HCT116 (cell line): ENCODE measurements around the gene DLG2. TPM values are rescaled to one million over a fixed set of nuclear protein-coding genes. Genes with fewer than 3 reads are reported as not detected.

Source experiments
- ATAC-seq: fragments of 200-7000 bp; cut with Tn5 transposase; 2 replicates; pipeline ENCODE4 v1.9.1; 2020; ENCODE audit warnings: mild to moderate bottlenecking, moderate library complexity
- BruUV-seq: library from RNA; stranded (reverse); fragments of 400-500 nt; replicated peaks from 2 replicates; lab custom pipeline; 2021; lab: Mats Ljungman, UMichigan
- CTCF ChIA-PET: fragments of 300-600 bp; sonication (Branson Sonifier 250); formaldehyde crosslinking; loops from one replicate; lab custom pipeline; 2021; ENCODE audit warnings: antibody characterized with exemption; lab: Charles Lee
- POLR2A ChIA-PET: fragments of 300-600, 350-600 bp; sonication (Branson Sonifier 250); formaldehyde crosslinking; loops from one replicate; lab custom pipeline; 2021; ENCODE audit warnings: antibody characterized with exemption; lab: Charles Lee
- RAD21 ChIA-PET, 2 experiments: fragments of 300-600 bp; sonication (Branson Sonifier 250); formaldehyde crosslinking; loops; one replicate each; lab custom pipeline; 2023; ENCODE audit warnings: low total read pairs in 2 of 2; ENCODE audit not compliant: uncharacterized antibody in 2 of 2, unreplicated experiment in 2 of 2, low non-redundant PET in 1 of 2; lab: Charles Lee
- DNase-seq: peaks from one replicate; pipeline ENCODE4 v3.0.0-alpha.2; 2010; ENCODE audit warnings: low read depth, low spot score
- H2AFZ ChIP-seq: fragments of 200-600 bp; shearing (Covaris generic), sonication (generic); 2 replicates; pipeline ENCODE4 v1.6.1; 2017; ENCODE audit warnings: low read depth, mixed run types, mixed read lengths, antibody characterized with exemption, low read length; ENCODE audit not compliant: poor library complexity, severe bottlenecking
- H3K27ac ChIP-seq: 2 replicates; pipeline ENCODE4 v1.5.1; 2012; ENCODE audit warnings: low read depth, low read length
- H3K27me3 ChIP-seq: fragments of 200-600 bp; sonication (generic); 2 replicates; pipeline ENCODE4 v1.6.1; 2016; ENCODE audit warnings: mixed run types, low read length, mixed read lengths; ENCODE audit not compliant: insufficient read depth
- H3K36me3 ChIP-seq, 2 experiments: fragments of 200-500 bp in 1 of 2; fragments of 200-600 bp in 1 of 2; sonication (Bioruptor generic) in 1 of 2; sonication (generic) in 1 of 2; 2 replicates each; pipeline versions ENCODE4 v1.5.1 to v1.6.1; 2014 to 2016; ENCODE audit warnings: low read length in 2 of 2, inconsistent platforms in 1 of 2, mixed read lengths in 1 of 2, mixed run types in 1 of 2; ENCODE audit not compliant: insufficient read depth in 2 of 2, control insufficient read depth in 1 of 2
- H3K4me1 ChIP-seq, 2 experiments: fragments of 200-600 bp in 1 of 2; sonication (generic) in 1 of 2; 2 replicates each; pipeline versions ENCODE4 v1.5.1 to v1.6.1; 2012 to 2017; ENCODE audit warnings: low read length in 2 of 2, inconsistent platforms in 1 of 2, mild to moderate bottlenecking in 1 of 2, mixed read lengths in 1 of 2, mixed run types in 1 of 2, moderate library complexity in 1 of 2; ENCODE audit not compliant: insufficient read depth in 2 of 2, control insufficient read depth in 1 of 2
- H3K4me2 ChIP-seq: fragments of 200-600 bp; sonication (generic); 2 replicates; pipeline ENCODE4 v1.6.1; 2017; ENCODE audit warnings: mixed run types, low read length, mixed read lengths
- H3K4me3 ChIP-seq, 2 experiments: fragments of 200-600 bp in 1 of 2; sonication (generic) in 1 of 2; replicated peaks in 1 of 2; 2 replicates each; pipeline ENCODE4 v1.5.1; 2011 to 2016; ENCODE audit warnings: low read length in 2 of 2, control low read depth in 1 of 2, low read depth in 1 of 2, mild to moderate bottlenecking in 1 of 2, mixed read lengths in 1 of 2, mixed run types in 1 of 2
- H3K79me2 ChIP-seq: fragments of 200-600 bp; sonication (generic); 2 replicates; pipeline ENCODE4 v1.6.1; 2017; ENCODE audit warnings: mild to moderate bottlenecking, mixed run types, low read length, moderate library complexity, mixed read lengths; ENCODE audit not compliant: insufficient read depth
- H3K9ac ChIP-seq: fragments of 200-600 bp; sonication (generic); 2 replicates; pipeline ENCODE4 v1.6.1; 2016; ENCODE audit warnings: low read length, mixed read lengths
- H3K9me2 ChIP-seq: fragments of 200-600 bp; sonication (generic), shearing (Covaris generic); 2 replicates; pipeline ENCODE4 v1.6.1; 2017; ENCODE audit warnings: mixed run types, mild to moderate bottlenecking, moderate library complexity; ENCODE audit not compliant: insufficient read depth
- H3K9me3 ChIP-seq, 2 experiments: fragments of 200-500 bp in 1 of 2; fragments of 200-600 bp in 1 of 2; sonication (Bioruptor generic) in 1 of 2; sonication (generic) in 1 of 2; 2 replicates each; pipeline ENCODE4 v1.6.1; 2014 to 2017; ENCODE audit warnings: low read length in 2 of 2, mixed read lengths in 2 of 2, inconsistent platforms in 1 of 2, low read depth in 1 of 2, mild to moderate bottlenecking in 1 of 2, mixed run types in 1 of 2, moderate library complexity in 1 of 2; ENCODE audit not compliant: control insufficient read depth in 1 of 2, insufficient read depth in 1 of 2
- H4K20me1 ChIP-seq: fragments of 200-600 bp; sonication (generic), shearing (Covaris generic); 2 replicates; pipeline ENCODE4 v1.6.1; 2017; ENCODE audit warnings: mixed run types, mild to moderate bottlenecking, moderate library complexity; ENCODE audit not compliant: insufficient read depth
- CBX3 ChIP-seq: IDR thresholded peaks from 2 replicates; pipeline ENCODE4 v1.6.1; 2012; ENCODE audit warnings: low read depth
- EGR1 ChIP-seq: IDR thresholded peaks from 2 replicates; pipeline ENCODE4 v1.6.1; 2012; ENCODE audit warnings: low read depth
- ELF1 ChIP-seq: IDR thresholded peaks from 2 replicates; pipeline ENCODE4 v1.6.1; 2012; ENCODE audit warnings: low read depth, borderline replicate concordance
- EZH2 ChIP-seq: fragments of 200-600 bp; sonication (generic); IDR thresholded peaks from 2 replicates; pipeline ENCODE4 v1.6.1; 2017; ENCODE audit warnings: antibody characterized with exemption, mixed run types
- EZH2phosphoT487 ChIP-seq: fragments of 200-600 bp; IDR thresholded peaks from 2 replicates; pipeline ENCODE4 v1.6.1; 2018; ENCODE audit warnings: antibody characterized with exemption, borderline replicate concordance
- MAX ChIP-seq: IDR thresholded peaks from 2 replicates; pipeline ENCODE4 v1.6.1; 2012
- POLR2A ChIP-seq: IDR thresholded peaks from 2 replicates; pipeline ENCODE4 v1.7.0; 2011; ENCODE audit warnings: borderline replicate concordance; ENCODE audit not compliant: insufficient read depth, insufficient read length; ENCODE audit errors: extremely low read depth
- POLR2AphosphoS5 ChIP-seq: IDR thresholded peaks from 2 replicates; pipeline ENCODE4 v1.6.1; 2011; ENCODE audit warnings: mild to moderate bottlenecking, low read depth, low read length, moderate library complexity
- RAD21 ChIP-seq: IDR thresholded peaks from 2 replicates; pipeline ENCODE4 v1.6.1; 2012; ENCODE audit warnings: low read depth, mild to moderate bottlenecking
- SIN3A ChIP-seq: IDR thresholded peaks from 2 replicates; pipeline ENCODE4 v1.6.1; 2012; ENCODE audit warnings: low read depth
- TCF7L2 ChIP-seq: IDR thresholded peaks from 2 replicates; pipeline ENCODE4 v1.7.0; 2011; ENCODE audit warnings: borderline replicate concordance, inconsistent platforms; ENCODE audit not compliant: insufficient read depth, insufficient read length; ENCODE audit errors: extremely low read depth
- YY1 ChIP-seq: IDR thresholded peaks from 2 replicates; pipeline ENCODE4 v1.6.1; 2011; ENCODE audit warnings: low read length, low read depth, moderate library complexity, mild to moderate bottlenecking; ENCODE audit not compliant: insufficient replicate concordance; ENCODE audit errors: extremely low read depth
- ZBTB33 ChIP-seq: IDR thresholded peaks from 2 replicates; pipeline ENCODE4 v1.6.1; 2011; ENCODE audit warnings: mild to moderate bottlenecking, low read length, moderate library complexity; ENCODE audit not compliant: insufficient replicate concordance; ENCODE audit errors: extremely low read depth
- ZNF274 ChIP-seq: fragments of 200-500 bp; sonication (Bioruptor generic); IDR thresholded peaks from 2 replicates; pipeline ENCODE4 v1.6.1; 2014; ENCODE audit warnings: mild to moderate bottlenecking, low read depth, low read length, inconsistent platforms
- intact Hi-C: fragments of 100-400 bp; cut with micrococcal nuclease; formaldehyde crosslinking; loops from 2 replicates; pipeline ENCODE4 v1.10.0; 2022
- total RNA-seq: library from RNA; stranded (reverse); gene quantifications from one replicate; pipeline ENCODE4 v1.2.1, GENCODE V29; 2021; ENCODE audit not compliant: unreplicated experiment

The DLG2 gene
- total RNA-seq, 1 experiment from 2014 or later, result 2.4 TPM

DNA sequence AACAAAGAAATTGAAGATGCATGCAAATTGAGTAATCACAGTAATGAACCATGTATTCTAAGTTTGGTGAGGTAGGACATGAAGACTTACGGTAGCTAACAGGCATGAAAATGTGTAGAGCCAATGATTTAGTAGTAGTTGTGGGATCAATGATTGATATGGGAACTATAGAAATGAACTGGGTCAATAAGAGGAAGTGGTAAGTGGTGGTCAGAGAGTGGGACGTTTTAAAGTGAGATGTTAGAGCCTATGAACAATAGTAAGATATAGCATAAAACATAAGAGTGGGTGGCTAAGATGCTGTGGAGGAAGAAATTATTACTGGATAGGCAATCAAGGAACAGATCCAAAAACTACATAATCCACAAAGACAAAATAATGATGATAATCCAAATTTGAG lies 45.0 kb downstream of the DLG2 start:
- Histone ChIP-seq H3K4me2 (no peak overlapping the region), H3K36me3 (no peaks in the 10 kb centered on the region), H2AFZ (no peak overlapping the region), H3K9me2 (no peaks in the 10 kb centered on the region), H3K79me2 (no peaks in the 10 kb centered on the region), H3K9me3 (no peaks in the 10 kb centered on the region), H3K27me3 (no peaks in the 10 kb centered on the region), H3K4me1 (no peaks in the 10 kb centered on the region), H3K9ac (no peak overlapping the region), H3K4me3 (no peak overlapping the region), H3K27ac (no peak overlapping the region), H4K20me1 (no peaks in the 10 kb centered on the region)
- no TSS peak for BruUV-seq
- intact Hi-C loops, result no loop called here
- no peak for DNase-seq
- CTCF ChIA-PET, result no interaction called here
- RAD21 ChIA-PET, result no interaction called here
- no peak for TF ChIP-seq ZBTB33
- no peak for TF ChIP-seq RAD21
- TF ChIP-seq EZH2phosphoT487, result no peak
- TF ChIP-seq EGR1, result no peak
- no peak for TF ChIP-seq ZNF274
- TF ChIP-seq EZH2, result no peak
- TF ChIP-seq TCF7L2, result no peak
- no peak for TF ChIP-seq YY1
- POLR2A ChIA-PET, result no interaction called here
- no peak for ATAC-seq

DNA sequence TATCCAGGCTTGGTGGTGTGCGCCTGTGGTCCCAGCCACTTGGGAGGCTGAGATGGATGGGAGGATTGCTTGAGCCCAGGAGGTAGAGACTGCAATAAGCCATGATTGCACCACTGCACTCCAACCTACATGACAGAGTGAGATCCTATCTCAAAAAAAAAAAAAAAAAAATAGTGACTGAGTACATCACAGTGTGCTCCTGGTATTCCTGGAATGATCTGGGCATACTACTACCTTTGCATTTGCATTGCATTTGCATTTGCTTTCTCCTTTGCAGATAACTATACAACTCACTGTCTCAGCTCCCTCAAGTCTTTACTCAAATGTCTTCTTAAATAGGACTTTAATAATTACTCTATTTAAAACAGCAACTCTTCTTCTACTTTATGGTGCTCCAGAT lies 51.8 kb downstream of the DLG2 start:
- H4K20me1 ChIP-seq, result no peaks in the 10 kb centered on the region
- TF ChIP-seq TCF7L2, result no peak
- no peak for TF ChIP-seq ELF1
- TF ChIP-seq ZNF274, result no peak
- TF ChIP-seq CBX3, result no peak
- TF ChIP-seq POLR2A, result no peak
- no peak for TF ChIP-seq SIN3A
- no peak for TF ChIP-seq ZBTB33
- no peak for TF ChIP-seq EZH2phosphoT487
- no peak for TF ChIP-seq POLR2AphosphoS5
- no peak for TF ChIP-seq MAX
- TF ChIP-seq, all 23 proteins: peak for 0
- POLR2A ChIA-PET, result no interaction called here
- intact Hi-C loops, result no loop called here
- no peaks in the 10 kb centered on the region for H3K36me3 ChIP-seq
- no peak overlapping the region for H3K4me3 ChIP-seq
- DNase-seq (no peak), ATAC-seq (no peak)
- H3K4me1 ChIP-seq, result no peaks in the 10 kb centered on the region
- no peak overlapping the region for H3K4me2 ChIP-seq
- no peak overlapping the region for H2AFZ ChIP-seq
- RAD21 ChIA-PET, result no interaction called here
- CTCF ChIA-PET, result no interaction called here
- H3K27me3 ChIP-seq, result no peaks in the 10 kb centered on the region
- H3K79me2 ChIP-seq, result no peaks in the 10 kb centered on the region
- H3K9me2 ChIP-seq, result no peaks in the 10 kb centered on the region
- no TSS peak for BruUV-seq
- no peak overlapping the region for H3K27ac ChIP-seq
- H3K9me3 ChIP-seq, result no peaks in the 10 kb centered on the region
- H3K9ac ChIP-seq, result no peak overlapping the region
